HEK293 (cell line): ENCODE data around the gene TENT4B.

Experiments
- CTCF ChIA-PET: fragments of 350-600 bp; formaldehyde crosslinking; extraction: SDS; loops from one replicate; lab custom pipeline; 2021; ENCODE audit warnings: antibody characterized with exemption; lab: Yijun Ruan, JAX
- POLR2A ChIA-PET: fragments of 300-600 bp; formaldehyde crosslinking; extraction: SDS; loops from one replicate; lab custom pipeline; 2020; ENCODE audit warnings: antibody characterized with exemption, inconsistent platforms; lab: Yijun Ruan, JAX
- H3K27ac ChIP-seq: fragments of 200-500 bp; sonication (Bioruptor generic); 2 replicates; pipeline ENCODE4 v1.5.1; 2014; ENCODE audit warnings: low read depth, low read length, control low read depth, inconsistent platforms; ENCODE audit errors: extremely low read depth
- H3K36me3 ChIP-seq, 2 experiments: fragments of 200-500 bp in 1 of 2; sonication (Bioruptor generic) in 1 of 2; 1 replicate in 1 of 2; 2 replicates in 1 of 2; pipeline ENCODE4 v1.5.1; 2014 to 2017; ENCODE audit warnings: inconsistent platforms in 2 of 2, low read length in 2 of 2; ENCODE audit not compliant: control insufficient read depth in 2 of 2, insufficient read depth in 1 of 2
- H3K4me1 ChIP-seq: fragments of 200-500 bp; sonication (Bioruptor generic); 2 replicates; pipeline ENCODE4 v1.5.1; 2014; ENCODE audit warnings: mild to moderate bottlenecking, low read length, inconsistent platforms; ENCODE audit not compliant: control insufficient read depth, insufficient read depth
- H3K4me3 ChIP-seq: 2 replicates; pipeline ENCODE4 v1.5.1; 2011; ENCODE audit warnings: low read depth, mild to moderate bottlenecking, control low read depth, low read length, moderate library complexity
- H3K9me3 ChIP-seq: fragments of 200-500 bp; sonication (Bioruptor generic); 2 replicates; pipeline ENCODE4 v1.5.1; 2014; ENCODE audit warnings: low read depth, low read length, inconsistent platforms; ENCODE audit not compliant: control insufficient read depth, insufficient read depth
- CTCF ChIP-seq: fragments of 450-650 bp; formaldehyde crosslinking; IDR thresholded peaks from 2 replicates; pipeline ENCODE4 v1.5.1; 2016; ENCODE audit warnings: missing biosample characterization, missing genetic modification characterization
- GLIS1 ChIP-seq: fragments of 450-650 bp; formaldehyde crosslinking; IDR thresholded peaks from 2 replicates; pipeline ENCODE4 v1.5.1; 2016; ENCODE audit warnings: missing biosample characterization, missing genetic modification characterization
- KLF17 ChIP-seq: fragments of 450-650 bp; formaldehyde crosslinking; IDR thresholded peaks from 2 replicates; pipeline ENCODE4 v1.5.1; 2016; ENCODE audit warnings: missing biosample characterization, missing genetic modification characterization
- PATZ1 ChIP-seq: fragments of 450-650 bp; formaldehyde crosslinking; IDR thresholded peaks from 2 replicates; pipeline ENCODE4 v1.5.1; 2016; ENCODE audit warnings: missing biosample characterization, missing genetic modification characterization
- PRDM2 ChIP-seq: fragments of 450-650 bp; formaldehyde crosslinking; IDR thresholded peaks from 2 replicates; pipeline ENCODE4 v1.5.1; 2016; ENCODE audit warnings: missing biosample characterization, missing genetic modification characterization, borderline replicate concordance
- PRDM4 ChIP-seq: fragments of 450-650 bp; formaldehyde crosslinking; IDR thresholded peaks from 2 replicates; pipeline ENCODE4 v1.5.1; 2017; ENCODE audit warnings: missing biosample characterization, missing genetic modification characterization
- ZBTB1 ChIP-seq: fragments of 450-650 bp; formaldehyde crosslinking; IDR thresholded peaks from 2 replicates; pipeline ENCODE4 v1.5.1; 2016; ENCODE audit warnings: missing biosample characterization, missing genetic modification characterization
- ZIC2 ChIP-seq: fragments of 450-650 bp; formaldehyde crosslinking; IDR thresholded peaks from 2 replicates; pipeline ENCODE4 v1.5.1; 2016; ENCODE audit warnings: missing biosample characterization, missing genetic modification characterization
- ZNF10 ChIP-seq: fragments of 450-650 bp; formaldehyde crosslinking; IDR thresholded peaks from 2 replicates; pipeline ENCODE4 v1.5.1; 2017; ENCODE audit warnings: missing biosample characterization, missing genetic modification characterization
- ZNF138 ChIP-seq: fragments of 450-650 bp; formaldehyde crosslinking; IDR thresholded peaks from 2 replicates; pipeline ENCODE4 v1.5.1; 2016; ENCODE audit warnings: missing biosample characterization, missing genetic modification characterization, borderline replicate concordance
- ZNF140 ChIP-seq: fragments of 450-650 bp; formaldehyde crosslinking; IDR thresholded peaks from 2 replicates; pipeline ENCODE4 v1.5.1; 2016; ENCODE audit warnings: missing biosample characterization, missing genetic modification characterization
- ZNF335 ChIP-seq: fragments of 450-650 bp; formaldehyde crosslinking; conservative IDR thresholded peaks from 2 replicates; pipeline ENCODE4 v1.5.1; 2016; ENCODE audit warnings: missing biosample characterization, missing genetic modification characterization

The TENT4B gene

GRCh38 chr16:50265260-50265659 lies 112.2 kb downstream of the TENT4B start:
- Histone ChIP-seq H3K9me3 (no peaks in the 10 kb centered on the region), H3K4me1 (0 out of 2 replicates have a peak, but pooled peaks cover 3% of the 10 kb centered on the region), H3K27ac (no peak overlapping the region), H3K36me3 (no peaks in the 10 kb centered on the region), H3K4me3 (no peak overlapping the region)
- ChIA-PET POLR2A (no interaction called here), CTCF (interaction anchor here (0.6 to 1.1 kb wide), 4 partner anchors 14 to 240 kb away, joined by 3 to 5 read pairs (median 3); partner anchors contain the start of gene CNEP1R1)
- TF ChIP-seq ZNF138 = no peak
- TF ChIP-seq CTCF (tag by site-specific recombination) = peak; percentile 74
- TF ChIP-seq ZNF140 = no peak
- TF ChIP-seq ZNF335 (tag by site-specific recombination) = no peak
- TF ChIP-seq ZIC2 (tag by site-specific recombination) = peak; percentile 74
- TF ChIP-seq GLIS1 = peak; percentile 66
- TF ChIP-seq ZNF10 = 0 out of 2 replicates have a peak, but pooled peaks have one; percentile 15
- no peak for TF ChIP-seq PRDM4 (tag by site-specific recombination)
- no peak for TF ChIP-seq PRDM2 (tag by site-specific recombination)
- TF ChIP-seq KLF17 (tag by site-specific recombination) = no peak
- TF ChIP-seq PATZ1 = no peak
- TF ChIP-seq ZBTB1 (tag by site-specific recombination) = no peak
